ENCODE data around the gene AKAP13. TPM values are rescaled to one million over a fixed set of nuclear protein-coding genes. Genes with fewer than 3 reads are reported as not detected.
"Not testable (repeated sequence)": the region's sequence is repeated elsewhere in the genome, so short reads cannot be mapped to it uniquely, and the experiment has no call there.

Gene AKAP13
- total RNA-seq, 2 experiments from 2014 or later, result 106 to 113 TPM

DNA sequence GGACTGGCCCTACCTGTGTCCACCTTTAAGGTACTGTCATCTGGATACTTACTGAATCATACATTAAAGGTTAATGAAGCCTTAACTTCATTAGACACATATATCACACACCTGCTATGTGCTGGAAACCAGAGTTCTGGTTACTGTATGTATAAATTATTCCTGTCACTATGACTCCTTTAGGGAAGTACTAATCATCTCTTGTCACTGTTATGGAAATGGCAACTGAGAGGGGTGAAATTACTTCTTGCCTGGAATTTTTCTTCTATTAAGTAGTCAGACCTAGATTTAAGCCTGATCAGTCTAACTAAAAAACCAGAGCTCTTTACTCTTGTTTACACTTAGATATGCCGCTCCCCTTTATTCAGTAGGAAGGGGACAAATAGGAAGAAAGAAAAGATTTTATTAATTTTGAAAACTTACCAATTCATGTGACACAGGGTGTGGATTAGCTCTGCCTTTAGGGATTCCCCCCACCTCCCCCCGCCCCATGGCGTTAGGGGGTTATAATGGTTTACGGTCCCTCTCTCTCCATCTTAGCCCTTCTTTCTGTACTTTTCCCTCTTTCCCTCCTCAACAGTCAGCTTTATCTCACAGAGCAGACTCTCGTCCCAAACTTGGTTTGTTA lies 261.8 kb downstream of the AKAP13 start:
- POLR2A ChIA-PET, result interaction anchor here (0.8 to 0.9 kb wide), 2 partner anchors 12 to 17 kb away, joined by 3 read pairs; no protein-coding TSS in a partner anchor
- Mint-ChIP-seq H3K4me1 (ENCODE audit: low read depth) (peaks cover 68% of the 10 kb centered on the region), H3K36me3 (peaks cover 44% of the 10 kb centered on the region), H3K9me3 (no peaks in the 10 kb centered on the region), H3K27ac (no peak overlapping the region), H3K27me3 (no peaks in the 10 kb centered on the region), H3K4me3 (no peak overlapping the region)
- no peak for DNase-seq
- CTCF ChIA-PET, result interaction anchor here (1.0 kb wide), 1 partner anchor 137 kb away, joined by 3 read pairs; no protein-coding TSS in a partner anchor
- intact Hi-C loops (cut with micrococcal nuclease), result no loop called here

DNA sequence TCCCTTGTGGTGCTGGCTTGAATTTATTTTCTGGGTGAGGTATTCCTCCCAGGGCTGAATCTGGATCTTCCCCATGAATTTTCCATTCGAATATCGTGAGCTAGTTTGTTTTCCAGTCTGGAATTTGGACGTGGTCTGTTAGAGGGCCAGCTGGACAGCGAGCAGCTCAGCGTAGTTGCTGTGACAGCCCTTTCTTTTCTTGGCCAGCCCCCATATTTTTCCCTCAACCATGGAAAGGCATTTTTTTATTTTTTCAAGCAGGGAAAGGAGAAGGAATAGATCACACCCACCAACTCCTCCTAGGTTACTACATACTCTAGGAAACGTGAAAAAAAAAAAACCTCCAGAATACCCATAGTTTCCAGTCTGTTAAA lies 262.3 kb downstream of the AKAP13 start:
- Mint-ChIP-seq H3K36me3 (peaks cover 47% of the 10 kb centered on the region), H3K4me1 (ENCODE audit: low read depth) (peaks cover 67% of the 10 kb centered on the region), H3K9me3 (no peaks in the 10 kb centered on the region), H3K27me3 (no peaks in the 10 kb centered on the region), H3K27ac (peak overlapping the region; percentile 25), H3K4me3 (no peak overlapping the region)
- intact Hi-C loops (cut with micrococcal nuclease), result no loop called here
- POLR2A ChIA-PET, result interaction anchor here (0.8 to 0.9 kb wide), 2 partner anchors 11 to 18 kb away, joined by 3 read pairs; no protein-coding TSS in a partner anchor
- CTCF ChIA-PET, result interaction anchor here (1.0 kb wide), 1 partner anchor 138 kb away, joined by 3 read pairs; no protein-coding TSS in a partner anchor
- DNase-seq, result no peak

DNA sequence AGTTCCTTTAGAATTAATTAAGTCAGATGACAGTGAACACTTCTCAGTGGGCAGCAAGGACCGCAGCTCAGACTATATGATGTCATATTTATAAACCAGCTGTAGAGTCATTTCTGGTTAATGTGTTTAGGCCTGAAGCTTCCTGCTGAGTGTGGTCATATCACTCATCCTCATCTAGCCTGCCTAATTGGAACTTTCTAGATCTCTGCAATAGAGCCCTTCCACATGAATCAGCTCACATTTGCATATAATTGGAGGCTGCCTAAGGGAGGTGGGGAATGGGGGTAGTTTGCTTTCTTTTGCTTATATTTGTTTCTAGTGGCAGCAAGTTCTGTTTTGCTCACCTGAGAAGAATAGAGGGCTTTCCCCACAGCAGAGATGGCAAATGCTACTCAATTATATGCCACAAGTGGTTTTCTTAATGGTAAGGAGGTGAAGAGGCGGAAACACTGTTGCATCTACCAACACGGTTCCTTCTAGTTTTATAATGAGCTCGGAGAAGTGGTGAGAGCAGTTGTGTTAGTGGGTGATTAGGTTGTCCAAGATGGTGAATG lies 266.2 kb downstream of the AKAP13 start:
- H3K9me3 Mint-ChIP-seq, result no peaks in the 10 kb centered on the region
- no peak overlapping the region for H3K4me3 Mint-ChIP-seq
- peaks cover 34% of the 10 kb centered on the region for H3K36me3 Mint-ChIP-seq
- ChIA-PET POLR2A (interaction anchor here (0.7 to 2.4 kb wide), 18 partner anchors 13 to 316 kb away, joined by 3 to 16 read pairs (median 5); partner anchors contain the start of gene KLHL25), CTCF (interaction anchor here (0.6 to 1.4 kb wide), 11 partner anchors 9 to 350 kb away, joined by 3 to 5 read pairs (median 3); no protein-coding TSS in a partner anchor)
- intact Hi-C loops (cut with micrococcal nuclease), result loop anchor here (1.0 to 5.0 kb wide), 8 partner anchors 20 to 104 kb away; no protein-coding TSS in a partner anchor
- peak; percentile 58 for DNase-seq
- H3K27me3 Mint-ChIP-seq, result no peaks in the 10 kb centered on the region
- peaks cover 65% of the 10 kb centered on the region for H3K4me1 Mint-ChIP-seq (ENCODE audit: low read depth)
- peak overlapping the region; percentile 90 for H3K27ac Mint-ChIP-seq

DNA sequence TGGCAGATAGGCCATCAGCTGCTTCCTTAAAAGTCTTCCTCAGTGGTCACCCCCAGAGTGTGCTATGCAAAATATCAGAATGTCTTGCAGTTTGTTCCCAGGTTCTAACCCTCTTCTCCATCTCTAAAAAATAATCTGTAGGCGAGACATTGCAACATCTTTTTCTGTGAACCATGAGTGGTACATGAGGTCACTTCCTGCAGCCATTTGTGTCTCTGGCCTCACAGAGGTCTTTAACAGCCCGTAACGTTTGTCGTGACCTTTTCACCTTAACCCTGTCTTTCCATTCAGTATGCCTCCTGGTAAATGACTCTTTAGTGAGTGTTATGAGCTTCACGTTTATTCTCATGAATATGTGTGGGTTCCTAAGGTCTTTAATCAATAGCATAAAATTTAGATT lies 269.0 kb downstream of the AKAP13 start:
- intact Hi-C loops (cut with micrococcal nuclease), result loop anchor here (5.0 kb wide), 1 partner anchor 107 kb away; no protein-coding TSS in a partner anchor
- Mint-ChIP-seq H3K27ac (peak overlapping the region; percentile 94), H3K4me3 (peak overlapping the region; percentile 7), H3K4me1 (ENCODE audit: low read depth) (peaks cover 57% of the 10 kb centered on the region), H3K9me3 (no peaks in the 10 kb centered on the region), H3K27me3 (no peaks in the 10 kb centered on the region), H3K36me3 (peaks cover 26% of the 10 kb centered on the region)
- ChIA-PET POLR2A (interaction anchor here (1.8 to 2.3 kb wide), 2 partner anchors 18 to 23 kb away, joined by 4 to 9 read pairs; no protein-coding TSS in a partner anchor), CTCF (interaction anchor here (0.5 to 0.7 kb wide), 3 partner anchors 61 to 318 kb away, joined by 3 read pairs; no protein-coding TSS in a partner anchor)
- DNase-seq, result peak; percentile 51

DNA sequence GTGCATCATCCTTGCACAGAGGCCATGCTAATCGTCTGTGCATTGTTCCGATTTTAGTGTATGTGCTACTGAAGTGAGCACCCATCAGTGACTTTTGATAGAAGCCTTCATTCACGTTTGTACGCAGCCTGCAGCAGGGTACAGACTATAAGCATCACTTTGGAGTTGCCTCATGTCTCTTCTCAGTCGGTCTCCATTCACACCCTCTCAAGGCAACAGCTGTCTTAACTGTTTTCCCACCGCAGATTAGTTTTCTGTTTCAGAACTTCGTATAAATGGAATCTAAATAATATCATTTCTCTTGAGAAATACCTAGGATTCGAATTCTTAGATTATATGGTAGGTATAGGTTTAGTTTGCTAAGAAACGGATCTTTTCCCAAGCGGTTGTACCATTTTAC lies 271.1 kb downstream of the AKAP13 start:
- Mint-ChIP-seq H3K4me1 (ENCODE audit: low read depth) (peaks cover 38% of the 10 kb centered on the region), H3K36me3 (peaks cover 24% of the 10 kb centered on the region), H3K9me3 (no peaks in the 10 kb centered on the region), H3K27me3 (no peaks in the 10 kb centered on the region), H3K27ac (no peak overlapping the region), H3K4me3 (no peak overlapping the region)
- ChIA-PET POLR2A (no interaction called here), CTCF (interaction anchor here (1.0 kb wide), 1 partner anchor 18 kb away, joined by 3 read pairs; no protein-coding TSS in a partner anchor)
- no peak for DNase-seq
- intact Hi-C loops (cut with micrococcal nuclease), result no loop called here

DNA sequence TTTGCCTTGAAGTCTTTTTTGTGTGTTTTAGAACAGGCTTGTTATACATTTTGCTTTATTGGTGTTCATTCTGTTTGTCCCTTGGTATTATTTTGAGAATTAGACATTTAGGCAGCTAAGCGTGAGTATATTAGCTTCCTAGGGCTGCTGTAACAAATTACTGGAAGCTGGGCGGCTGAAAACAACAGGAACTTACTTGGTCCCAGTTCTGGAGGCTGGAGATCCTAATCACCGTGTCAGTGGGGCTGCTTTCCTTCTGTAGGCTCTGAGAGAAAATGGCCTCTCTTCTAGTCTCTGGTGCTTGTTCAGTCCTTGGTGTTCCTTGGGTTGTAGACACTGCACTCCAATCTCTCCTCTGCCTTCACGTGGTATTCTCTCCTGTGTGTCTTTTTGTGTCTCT lies 272.1 kb downstream of the AKAP13 start:
- H3K27ac Mint-ChIP-seq, result peak overlapping the region; percentile 26
- intact Hi-C loops (cut with micrococcal nuclease), result no loop called here
- H3K9me3 Mint-ChIP-seq, result no peaks in the 10 kb centered on the region
- DNase-seq, result no peak
- ChIA-PET CTCF (interaction anchor here (1.0 kb wide), 1 partner anchor 17 kb away, joined by 3 read pairs; no protein-coding TSS in a partner anchor), POLR2A (no interaction called here)
- H3K4me3 Mint-ChIP-seq, result no peak overlapping the region
- H3K4me1 Mint-ChIP-seq (ENCODE audit: low read depth), result peaks cover 29% of the 10 kb centered on the region
- peaks cover 22% of the 10 kb centered on the region for H3K36me3 Mint-ChIP-seq
- no peaks in the 10 kb centered on the region for H3K27me3 Mint-ChIP-seq

DNA sequence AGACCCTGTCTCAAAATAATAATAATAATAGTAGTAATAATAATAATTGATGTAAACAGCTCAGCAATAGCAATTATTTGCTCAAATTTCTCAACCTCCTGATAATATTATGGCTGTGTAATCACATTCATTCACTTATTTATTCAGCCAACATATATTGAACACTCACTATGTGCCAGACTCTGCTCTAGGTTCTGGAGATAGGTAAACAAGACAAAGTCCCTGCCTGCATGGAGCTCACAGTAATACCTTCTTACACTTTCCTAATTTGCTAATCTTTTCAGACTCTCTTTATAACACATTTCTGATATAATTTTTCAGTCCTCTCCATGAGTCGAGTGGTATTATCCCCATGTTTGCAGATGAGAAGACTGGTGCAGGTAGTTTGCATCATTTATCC lies 276.7 kb downstream of the AKAP13 start:
- POLR2A ChIA-PET, result no interaction called here
- peaks cover 6% of the 10 kb centered on the region for H3K4me1 Mint-ChIP-seq (ENCODE audit: low read depth)
- CTCF ChIA-PET, result no interaction called here
- H3K27ac Mint-ChIP-seq, result no peak overlapping the region
- no peaks in the 10 kb centered on the region for H3K27me3 Mint-ChIP-seq
- H3K9me3 Mint-ChIP-seq, result no peaks in the 10 kb centered on the region
- DNase-seq, result no peak
- peaks cover 29% of the 10 kb centered on the region for H3K36me3 Mint-ChIP-seq
- H3K4me3 Mint-ChIP-seq, result no peak overlapping the region
- intact Hi-C loops (cut with micrococcal nuclease), result no loop called here

DNA sequence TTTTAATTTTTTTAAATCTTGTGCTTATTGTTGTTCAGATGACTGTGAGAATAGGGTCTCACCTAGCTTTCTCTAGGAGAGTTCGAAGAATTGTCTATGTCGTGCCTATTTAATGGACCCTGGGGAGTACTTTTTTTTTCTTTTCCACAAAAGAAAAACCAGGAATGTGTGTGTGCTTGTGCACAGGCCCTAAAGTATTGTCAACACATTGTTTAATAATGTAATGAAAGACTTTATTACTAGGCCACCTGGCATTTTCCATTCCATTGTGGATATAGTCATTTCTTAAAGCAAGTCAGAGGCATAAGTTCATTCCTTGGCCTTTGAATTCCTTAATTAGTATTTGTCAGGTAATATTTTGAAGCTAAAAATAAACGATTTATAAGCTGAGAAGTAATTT lies 278.4 kb downstream of the AKAP13 start:
- Mint-ChIP-seq H3K4me3 (no peak overlapping the region), H3K4me1 (ENCODE audit: low read depth) (peaks cover 3% of the 10 kb centered on the region), H3K36me3 (peaks cover 34% of the 10 kb centered on the region), H3K27me3 (no peaks in the 10 kb centered on the region), H3K9me3 (no peaks in the 10 kb centered on the region), H3K27ac (no peak overlapping the region)
- CTCF ChIA-PET, result interaction anchor here (1.2 kb wide), 2 partner anchors 13 to 362 kb away, joined by 3 read pairs; no protein-coding TSS in a partner anchor
- DNase-seq, result no peak
- intact Hi-C loops (cut with micrococcal nuclease), result no loop called here
- POLR2A ChIA-PET, result no interaction called here

DNA sequence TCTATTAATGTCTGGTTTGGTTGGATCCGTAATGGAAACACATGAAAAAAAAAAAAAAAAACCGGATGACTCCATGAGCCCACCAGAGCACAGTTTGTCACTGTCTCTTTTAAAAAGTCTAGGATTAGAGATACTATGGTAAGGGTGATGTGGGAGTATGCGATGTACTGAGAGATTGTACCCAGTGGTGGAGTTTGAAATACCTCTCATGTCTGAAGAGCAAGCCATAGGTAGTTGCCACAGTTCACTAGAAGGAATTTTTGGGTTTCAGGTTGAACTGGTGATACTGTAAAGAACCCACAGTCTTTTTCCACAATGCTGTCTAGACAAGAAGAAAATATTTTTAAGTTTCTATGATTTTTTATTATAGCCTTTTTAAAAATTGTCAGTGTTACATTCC lies 281.5 kb downstream of the AKAP13 start:
- DNase-seq, result no peak
- H3K4me1 Mint-ChIP-seq (ENCODE audit: low read depth), result peaks cover 8% of the 10 kb centered on the region
- no peak overlapping the region for H3K4me3 Mint-ChIP-seq
- H3K27me3 Mint-ChIP-seq, result no peaks in the 10 kb centered on the region
- no peak overlapping the region for H3K27ac Mint-ChIP-seq
- ChIA-PET CTCF (no interaction called here), POLR2A (no interaction called here)
- H3K9me3 Mint-ChIP-seq, result peaks cover 2% of the 10 kb centered on the region
- peaks cover 53% of the 10 kb centered on the region for H3K36me3 Mint-ChIP-seq
- intact Hi-C loops (cut with micrococcal nuclease), result no loop called here

DNA sequence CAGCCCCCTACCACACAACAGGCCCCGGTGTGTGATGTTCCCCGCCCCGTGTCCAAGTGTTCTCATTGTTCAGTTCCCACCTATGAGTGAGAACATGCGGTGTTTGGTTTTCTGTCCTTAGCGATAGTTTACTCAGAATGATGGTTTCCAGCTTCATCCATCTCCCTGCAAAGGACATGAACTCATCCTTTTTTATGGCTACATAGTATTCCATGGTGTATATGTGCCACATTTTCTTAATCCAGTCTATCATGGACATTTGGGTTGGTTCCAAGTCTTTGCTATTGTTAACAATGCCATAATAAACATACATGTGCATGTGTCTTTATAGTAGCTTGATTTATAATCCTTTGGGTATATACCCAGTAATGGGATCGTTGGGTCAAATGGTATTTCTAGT lies 285.3 kb downstream of the AKAP13 start:
- H3K9me3 Mint-ChIP-seq; DNase-seq; intact Hi-C loops (cut with micrococcal nuclease); H3K4me3 Mint-ChIP-seq; POLR2A ChIA-PET; CTCF ChIA-PET; H3K27ac Mint-ChIP-seq; H3K27me3 Mint-ChIP-seq: not testable (repeated sequence)
- H3K36me3 Mint-ChIP-seq, result peaks cover 63% of the 10 kb centered on the region
- peaks cover 26% of the 10 kb centered on the region for H3K4me1 Mint-ChIP-seq (ENCODE audit: low read depth)

DNA sequence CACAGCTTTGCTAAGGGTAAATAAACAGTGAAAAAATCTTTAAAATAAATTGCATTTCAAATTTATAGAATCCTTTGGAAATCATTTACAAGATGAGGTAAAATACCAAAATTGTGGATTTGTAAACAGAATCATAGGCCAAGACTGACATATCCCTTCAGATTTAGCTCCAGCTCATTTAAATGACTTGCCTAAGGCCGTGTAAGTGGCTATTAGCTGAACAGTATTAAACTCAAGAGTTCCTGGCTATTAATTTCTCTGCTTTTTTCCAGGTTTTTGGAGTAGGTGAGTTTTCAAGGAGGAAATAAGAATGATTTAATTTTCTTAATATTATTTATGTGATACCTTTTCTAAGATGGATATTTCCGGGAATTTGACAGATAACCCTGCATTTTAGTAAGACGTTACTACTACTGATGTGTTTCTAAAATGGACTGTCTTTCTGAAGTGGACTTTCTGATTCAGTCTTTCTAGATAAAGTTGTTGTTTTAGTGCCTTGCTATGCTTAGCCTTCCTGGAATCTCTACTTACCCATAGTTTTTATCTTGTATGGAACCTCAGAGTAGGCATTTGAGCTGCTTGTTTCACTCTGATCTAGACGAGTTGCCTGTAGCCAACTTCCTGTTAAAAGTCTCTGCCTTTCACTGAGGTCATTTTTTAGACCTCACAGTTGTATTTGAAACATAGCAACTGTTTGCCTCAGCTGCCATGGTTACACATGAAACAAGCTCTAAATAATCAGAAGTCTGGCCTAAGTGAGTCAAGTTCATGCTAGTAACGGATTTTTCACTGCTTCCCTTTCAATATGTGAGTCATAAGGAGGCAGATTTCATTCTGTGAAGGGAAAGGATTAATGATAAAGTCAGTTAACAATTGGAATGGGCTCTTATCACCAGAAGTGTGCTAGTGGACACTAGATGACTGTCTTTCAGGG lies 287.4 kb downstream of the AKAP13 start:
- Mint-ChIP-seq H3K9me3 (peaks cover 2% of the 10 kb centered on the region), H3K36me3 (peaks cover 68% of the 10 kb centered on the region)
- DNase-seq, result peak; percentile 62

More for the DNA sequence above, 287.4 kb downstream of the AKAP13 start:
- intact Hi-C loops (cut with micrococcal nuclease), result loop anchor here (1.0 kb wide), 7 partner anchors 21 to 86 kb away; no protein-coding TSS in a partner anchor
- peaks cover 33% of the 10 kb centered on the region for H3K4me1 Mint-ChIP-seq (ENCODE audit: low read depth)
- ChIA-PET CTCF (interaction anchor here (1.0 to 1.6 kb wide), 4 partner anchors 8 to 85 kb away, joined by 3 to 9 read pairs (median 3); no protein-coding TSS in a partner anchor), POLR2A (interaction anchor here (0.6 to 2.1 kb wide), 14 partner anchors 9 to 255 kb away, joined by 3 to 14 read pairs (median 5); no protein-coding TSS in a partner anchor)
- peak overlapping the region; percentile 95 for H3K27ac Mint-ChIP-seq
- no peaks in the 10 kb centered on the region for H3K27me3 Mint-ChIP-seq
- H3K4me3 Mint-ChIP-seq, result peak overlapping the region; percentile 20

All from activated CD4-positive, alpha-beta memory T cell treated with anti-CD3 and anti-CD28 coated beads for 36 hours (primary cell).